Islet of Langerhans (tissue), 1 donor: Measurements from ENCODE around the gene CC2D1A.
"Not testable (repeated sequence)": the region's sequence is repeated elsewhere in the genome, so short reads cannot be mapped to it uniquely, and the experiment has no call there.

Source experiments
- FAIRE-seq: peaks from one replicate; lab custom pipeline; 2011; peaks lifted over from hg19 to GRCh38; lab: Jason Lieb, UNC

CC2D1A gene

GRCh38 chr19:13962699-13963602 lies 57.0 kb downstream of the CC2D1A start:
- no peak for FAIRE-seq

DNA sequence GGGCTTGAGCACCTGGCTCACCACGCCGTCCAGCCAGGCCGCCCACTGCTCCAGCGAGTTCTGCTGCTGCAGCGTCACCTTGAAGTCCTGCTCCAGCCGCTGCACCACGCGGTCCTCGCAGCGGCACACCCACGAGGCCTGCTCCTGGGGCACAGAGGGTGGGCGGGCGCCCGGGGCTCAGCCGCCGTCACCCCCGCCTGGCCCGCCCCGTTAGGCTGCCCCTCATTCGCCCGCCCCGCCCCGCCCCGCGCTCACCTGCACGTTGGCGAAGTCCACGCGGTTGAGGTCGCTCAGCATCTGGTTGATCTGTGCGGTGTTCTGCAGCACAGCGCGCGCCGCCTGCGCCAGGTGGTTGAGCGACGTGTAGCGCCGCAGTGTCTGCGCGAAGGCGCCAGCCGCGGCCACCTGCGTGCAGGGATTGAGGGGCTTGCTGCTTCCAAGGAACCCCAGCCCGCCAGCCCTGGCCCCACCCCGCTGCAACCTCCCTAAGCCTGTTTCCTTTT lies 57.7 kb downstream of the CC2D1A start:
- FAIRE-seq: no peak

GRCh38 chr19:13964776-13965175 lies 58.8 kb downstream of the CC2D1A start:
- FAIRE-seq: no peak

- FAIRE-seq: no peak
These were observed 59.4 kb downstream of the CC2D1A start for GRCh38 chr19:13965377-13965896.

- no peak for FAIRE-seq
These were observed 60.1 kb downstream of the CC2D1A start for GRCh38 chr19:13965926-13966683.

- FAIRE-seq: no peak
These were observed 60.7 kb downstream of the CC2D1A start for GRCh38 chr19:13966684-13967128.

DNA sequence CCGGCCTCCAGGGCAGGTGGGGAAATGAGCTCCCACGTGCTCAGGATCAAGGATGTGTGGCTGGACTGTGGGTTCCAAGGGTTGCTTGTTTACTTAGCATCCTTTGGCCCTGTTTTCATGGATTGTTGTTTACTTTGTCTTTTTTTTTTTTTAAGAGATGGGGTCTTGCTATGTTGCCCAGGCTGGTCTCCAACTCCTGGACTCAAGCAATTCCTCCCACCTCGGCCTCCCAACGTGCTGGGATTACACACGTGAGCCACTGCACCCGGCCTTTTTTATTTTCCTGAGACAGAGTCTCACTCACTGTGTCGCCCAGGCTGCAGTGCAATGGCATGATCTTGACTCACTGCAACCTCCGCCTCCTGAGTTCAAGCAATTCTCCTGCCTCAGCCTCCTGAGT lies 61.2 kb downstream of the CC2D1A start:
- FAIRE-seq: not testable (repeated sequence)

DNA sequence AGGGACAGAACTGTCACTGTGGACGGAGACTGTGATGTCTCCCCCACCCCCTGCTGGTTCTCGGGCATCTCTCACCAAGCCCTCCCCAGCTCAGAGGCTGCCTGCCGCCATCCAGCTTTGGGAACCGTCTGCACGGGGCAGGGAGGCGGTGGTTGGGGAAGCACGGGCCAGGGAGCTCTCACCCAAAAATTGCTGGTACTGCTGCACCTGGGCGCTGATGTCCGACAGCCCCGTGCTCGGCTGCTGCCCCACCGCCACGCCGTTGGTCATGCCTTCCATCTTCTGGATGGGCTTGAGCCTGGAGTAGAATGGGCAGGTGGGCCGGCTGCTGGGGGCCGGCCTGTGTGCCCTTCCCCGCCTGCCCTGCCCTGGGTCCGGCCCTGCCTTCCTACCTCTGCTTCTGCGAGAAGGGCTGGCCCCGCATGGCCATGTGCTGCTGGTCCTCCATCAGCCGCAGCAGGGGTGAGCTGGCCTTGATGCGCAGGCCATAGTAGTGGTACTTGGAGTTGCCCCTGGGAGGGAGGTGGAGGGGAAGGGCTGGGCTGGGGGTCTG lies 62.5 kb downstream of the CC2D1A start:
- FAIRE-seq: no peak

DNA sequence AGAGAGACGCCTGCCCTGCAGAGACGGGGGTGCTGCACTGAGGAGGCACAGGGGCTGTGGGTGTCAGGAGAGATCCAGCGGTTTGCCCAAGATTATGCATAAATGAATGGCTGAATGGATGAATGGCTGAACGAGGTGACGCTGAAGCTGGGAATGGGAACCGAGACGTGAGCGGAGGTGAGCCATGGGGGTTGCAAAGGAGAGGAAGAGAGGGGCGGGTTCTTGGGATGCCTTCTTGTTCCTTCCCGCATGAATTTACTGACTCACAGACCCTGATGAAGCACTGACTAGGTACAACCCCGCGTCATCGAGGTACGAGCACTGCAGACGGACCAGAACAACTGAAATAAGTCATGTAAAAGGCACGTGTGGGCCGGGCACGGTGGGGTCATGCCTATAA lies 63.0 kb downstream of the CC2D1A start:
- no peak for FAIRE-seq

GRCh38 chr19:13969897-13970296 lies 63.9 kb downstream of the CC2D1A start:
- no peak for FAIRE-seq

GRCh38 chr19:13971868-13972267 lies 65.9 kb downstream of the CC2D1A start:
- not testable (repeated sequence) for FAIRE-seq

GRCh38 chr19:13972368-13973155 lies 66.6 kb downstream of the CC2D1A start:
- FAIRE-seq: no peak

GRCh38 chr19:13973479-13973878 lies 67.5 kb downstream of the CC2D1A start:
- FAIRE-seq: not testable (repeated sequence)

DNA sequence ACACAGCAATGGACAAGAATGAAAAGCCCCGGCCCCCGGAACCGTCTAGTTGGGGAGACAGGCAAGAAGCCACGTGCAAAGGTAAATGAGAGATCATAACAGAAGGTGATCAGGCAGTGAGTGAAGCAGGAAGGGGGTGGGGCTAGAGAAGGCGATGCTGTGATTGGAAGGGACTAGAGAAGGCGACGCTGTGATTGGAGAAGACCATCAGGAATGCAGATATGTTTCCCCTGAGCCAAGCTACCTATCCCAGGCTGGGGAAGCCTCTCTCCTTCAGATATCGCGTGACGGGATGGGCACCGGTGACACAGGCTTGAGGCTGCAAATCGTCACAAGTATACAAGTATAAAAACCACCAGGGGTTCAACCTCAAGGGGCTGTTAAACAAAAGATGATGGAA lies 68.1 kb downstream of the CC2D1A start:
- FAIRE-seq: no peak

DNA sequence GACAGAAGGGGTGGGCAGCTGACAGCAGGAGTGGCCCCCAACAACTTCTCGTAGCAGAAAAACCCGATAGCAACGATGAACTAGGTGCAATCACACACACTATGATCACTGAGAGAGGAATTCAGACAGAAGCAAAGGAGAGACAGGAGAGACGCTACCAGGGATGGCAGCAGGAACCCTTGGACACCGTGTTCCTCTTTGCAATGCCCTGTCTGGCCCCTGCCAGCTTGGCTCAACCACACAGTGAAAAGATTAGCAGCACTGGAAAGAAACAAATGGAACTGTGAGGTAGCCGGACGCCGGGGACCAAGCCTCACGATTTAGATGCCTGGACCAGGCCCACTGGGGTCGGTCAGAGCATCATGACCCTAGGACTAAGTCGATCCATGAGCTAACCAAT lies 69.9 kb downstream of the CC2D1A start:
- no peak for FAIRE-seq

- FAIRE-seq: no peak
These were observed 70.4 kb downstream of the CC2D1A start for GRCh38 chr19:13976446-13976845.

GRCh38 chr19:13977803-13978202 lies 71.8 kb downstream of the CC2D1A start:
- FAIRE-seq: no peak

DNA sequence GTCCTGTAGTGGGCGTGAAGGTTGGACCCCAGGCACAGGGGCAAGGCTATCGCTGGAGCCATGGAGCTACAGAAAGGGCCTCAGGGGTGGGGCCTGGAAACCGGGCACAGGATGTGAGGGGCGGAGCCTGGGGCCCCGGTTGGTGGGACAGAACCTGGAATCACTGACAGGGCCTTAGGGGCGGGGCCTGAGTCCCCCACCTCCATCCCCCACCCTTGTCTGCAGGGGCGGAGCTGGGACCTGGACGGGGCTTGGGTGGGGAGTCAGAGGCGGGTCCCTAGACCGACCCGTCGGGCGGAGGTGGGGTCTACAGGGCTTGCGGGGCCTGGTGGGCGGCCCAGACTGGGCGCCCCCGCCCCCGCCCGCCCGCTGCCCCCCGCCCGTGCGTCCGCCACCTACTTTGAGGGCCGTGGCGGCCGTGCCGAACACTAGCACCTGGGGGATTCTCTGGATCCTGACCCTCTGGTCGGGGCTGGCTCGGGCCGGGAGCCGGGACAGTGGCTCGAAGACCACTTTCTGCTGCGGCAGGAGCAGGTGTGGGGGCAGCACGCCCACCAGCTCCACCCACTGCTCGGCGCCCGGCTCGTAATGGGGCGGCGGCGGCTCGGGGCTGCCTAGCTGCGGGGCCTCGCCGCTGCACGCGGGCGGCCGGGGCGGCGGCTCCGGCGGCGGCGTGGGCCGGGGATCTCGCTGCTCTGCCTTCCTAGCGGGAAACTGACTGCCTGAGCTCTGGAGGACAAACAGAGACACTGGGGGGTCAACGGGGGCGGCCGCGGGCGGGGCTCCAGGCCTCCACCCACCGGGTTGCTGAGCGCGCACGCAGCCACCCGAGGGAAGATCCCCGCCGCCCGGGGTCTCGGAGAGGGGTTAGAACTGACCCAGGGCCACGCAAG lies 72.6 kb downstream of the CC2D1A start:
- FAIRE-seq: no peak

DNA sequence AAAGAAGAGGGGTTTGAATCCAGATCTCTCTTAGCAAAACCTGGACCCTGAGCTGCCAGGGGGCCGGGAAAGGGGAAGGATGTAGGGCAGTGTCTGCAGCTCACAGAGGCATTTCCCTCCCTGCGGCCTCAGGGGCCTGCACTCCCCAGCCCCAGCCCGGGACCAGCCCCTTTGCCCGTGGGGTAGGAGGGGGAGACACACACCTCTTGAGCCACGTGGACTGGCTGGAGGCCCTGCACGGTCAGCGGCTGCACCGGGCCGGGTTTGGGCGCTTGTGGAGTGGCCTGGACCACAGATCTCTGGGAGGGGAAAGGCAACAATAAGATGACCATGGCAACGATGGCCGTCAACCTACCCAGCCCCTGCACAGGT lies 73.2 kb downstream of the CC2D1A start:
- FAIRE-seq: no peak

DNA sequence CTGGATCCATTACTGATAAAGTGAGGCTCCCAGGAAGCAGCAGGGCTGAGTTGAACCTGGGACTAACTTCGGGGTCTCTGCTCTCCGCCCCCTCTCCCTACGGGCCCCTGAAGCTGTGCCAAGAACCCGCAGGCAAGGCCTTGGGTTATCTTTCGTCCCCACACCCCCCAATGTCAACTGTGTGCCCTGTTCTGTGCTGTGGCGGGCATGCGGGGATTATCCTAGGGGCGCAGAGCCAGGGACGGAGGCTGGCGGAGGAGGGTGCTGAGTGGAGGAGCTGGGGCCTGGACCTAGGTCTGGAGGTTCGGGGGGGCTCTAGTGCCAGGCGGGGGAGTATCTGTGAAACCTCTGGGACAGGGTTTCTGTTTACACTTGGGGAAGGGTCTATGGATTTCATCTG lies 73.7 kb downstream of the CC2D1A start:
- FAIRE-seq: no peak

DNA sequence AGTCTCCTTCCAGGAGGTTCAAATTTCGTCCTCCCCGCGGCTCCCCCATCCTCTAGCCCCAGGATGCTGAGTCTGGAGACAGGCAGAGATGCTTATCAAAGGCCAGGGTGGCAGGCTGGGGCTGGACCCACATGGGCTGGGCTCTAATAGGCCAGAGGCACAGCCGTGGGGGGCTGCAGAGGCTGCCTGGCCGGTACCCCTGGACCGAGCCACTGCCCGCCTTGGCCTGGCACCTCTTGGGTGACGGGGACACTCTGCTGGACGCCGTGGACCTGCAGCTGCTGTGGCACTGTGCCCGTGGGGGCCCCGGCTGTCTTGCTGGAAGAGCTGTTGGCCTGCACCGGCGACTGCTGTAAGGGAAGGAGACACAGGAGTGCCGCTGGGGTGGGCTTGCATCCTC lies 74.3 kb downstream of the CC2D1A start:
- no peak for FAIRE-seq
